SU-DHL-6 (cell line): ENCODE data around the gene PDCD1.

Source experiments
- H2AFZ ChIP-seq: fragments of 200-600 bp; sonication (generic); 2 replicates; pipeline ENCODE4 v1.6.1; 2014; ENCODE audit warnings: low read depth, mild to moderate bottlenecking, moderate library complexity, mixed read lengths, antibody characterized with exemption, low read length; ENCODE audit not compliant: severe bottlenecking
- H3F3A ChIP-seq: fragments of 200-600 bp; shearing (Covaris generic); 2 replicates; pipeline ENCODE4 v1.6.0; 2016; ENCODE audit warnings: antibody characterized with exemption, mild to moderate bottlenecking; ENCODE audit not compliant: insufficient read depth
- H3K27ac ChIP-seq: fragments of 200-600 bp; sonication (generic); 2 replicates; pipeline ENCODE4 v1.5.1; 2016; ENCODE audit warnings: low read depth, mild to moderate bottlenecking, low read length, moderate library complexity, mixed read lengths
- H3K27me3 ChIP-seq: fragments of 200-600 bp; sonication (generic), shearing (Covaris generic); 2 replicates; pipeline ENCODE4 v1.6.0; 2014; ENCODE audit warnings: mild to moderate bottlenecking, low read length
- H3K36me3 ChIP-seq: fragments of 200-600 bp; sonication (generic); 2 replicates; pipeline ENCODE4 v1.6.1; 2014; ENCODE audit warnings: mild to moderate bottlenecking, low read length, mixed read lengths
- H3K4me2 ChIP-seq: fragments of 300-600, 200-600 bp; shearing (Covaris generic), sonication (generic); 2 replicates; pipeline ENCODE4 v1.6.0; 2014; ENCODE audit warnings: low read length, low read depth, mild to moderate bottlenecking; ENCODE audit not compliant: poor library complexity, severe bottlenecking
- H3K4me3 ChIP-seq: fragments of 200-600 bp; sonication (generic); 2 replicates; pipeline ENCODE4 v1.5.1; 2014; ENCODE audit warnings: antibody characterized with exemption, low read length, mild to moderate bottlenecking, mixed read lengths; ENCODE audit not compliant: insufficient read depth, poor library complexity, severe bottlenecking
- H3K79me2 ChIP-seq: fragments of 200-600 bp; sonication (generic); 2 replicates; pipeline ENCODE4 v1.6.1; 2014; ENCODE audit warnings: mild to moderate bottlenecking, low read length, moderate library complexity; ENCODE audit not compliant: insufficient read depth
- H3K9ac ChIP-seq: fragments of 200-600 bp; sonication (generic); 2 replicates; pipeline ENCODE4 v1.7.0; 2014; ENCODE audit warnings: mild to moderate bottlenecking, low read length
- H3K9me2 ChIP-seq: fragments of 200-600 bp; sonication (generic); replicated peaks from 2 replicates; pipeline ENCODE4 v1.6.1; 2014; ENCODE audit warnings: low read length; ENCODE audit not compliant: insufficient read depth
- H3K9me3 ChIP-seq: fragments of 200-600 bp; sonication (generic); 2 replicates; pipeline ENCODE4 v1.6.1; 2014; ENCODE audit warnings: low read length, mixed read lengths; ENCODE audit not compliant: insufficient read depth
- H4K20me1 ChIP-seq: fragments of 200-600 bp; sonication (generic); 2 replicates; pipeline ENCODE4 v1.6.1; 2014; ENCODE audit warnings: low read depth, mild to moderate bottlenecking, antibody characterized with exemption, low read length, moderate library complexity, mixed read lengths
- CTCF ChIP-seq: fragments of 200-600 bp; sonication (generic); IDR thresholded peaks from one replicate; pipeline ENCODE4 v1.5.1; 2017; ENCODE audit warnings: antibody characterized with exemption, mild to moderate bottlenecking, low read length, moderate library complexity; ENCODE audit not compliant: insufficient read depth, poor library complexity, severe bottlenecking
- EZH2phosphoT487 ChIP-seq: fragments of 200-600 bp; sonication (generic), shearing (Covaris generic); conservative IDR thresholded peaks from 2 replicates; pipeline ENCODE4 v1.6.1; 2018; ENCODE audit warnings: mild to moderate bottlenecking, antibody characterized with exemption, low read length, moderate library complexity, mixed read lengths

Gene PDCD1

GRCh38 chr2:241872313-241872642, 13.6 kb upstream of the PDCD1 start:
- H3K4me3 ChIP-seq = no peak overlapping the region
- no peak overlapping the region for H3K27ac ChIP-seq
- H3K9ac ChIP-seq = no peak overlapping the region
- no peaks in the 10 kb centered on the region for H4K20me1 ChIP-seq
- H3K79me2 ChIP-seq = no peaks in the 10 kb centered on the region
- H3K27me3 ChIP-seq = no peaks in the 10 kb centered on the region
- TF ChIP-seq CTCF = no peak
- TF ChIP-seq EZH2phosphoT487 = no peak
- no peaks in the 10 kb centered on the region for H3K9me3 ChIP-seq
- no peak overlapping the region for H3K4me2 ChIP-seq
- no peaks in the 10 kb centered on the region for H3K36me3 ChIP-seq
- H2AFZ ChIP-seq = no peak overlapping the region
- H3K9me2 ChIP-seq = no peaks in the 10 kb centered on the region
- peaks cover 7% of the 10 kb centered on the region; the same call in 1 of the 2 replicates for H3F3A ChIP-seq

GRCh38 chr2:241871538-241872312, 13.0 kb upstream of the PDCD1 start:
- H3K27me3 ChIP-seq = no peaks in the 10 kb centered on the region
- no peaks in the 10 kb centered on the region for H3K79me2 ChIP-seq
- H4K20me1 ChIP-seq = no peaks in the 10 kb centered on the region
- H3F3A ChIP-seq = peaks cover 7% of the 10 kb centered on the region; the same call in 1 of the 2 replicates
- H3K27ac ChIP-seq = no peak overlapping the region
- no peak overlapping the region for H3K4me3 ChIP-seq
- H3K9me2 ChIP-seq = no peaks in the 10 kb centered on the region
- H3K9ac ChIP-seq = no peak overlapping the region
- no peaks in the 10 kb centered on the region for H3K36me3 ChIP-seq
- TF ChIP-seq EZH2phosphoT487 = no peak
- no peak for TF ChIP-seq CTCF
- no peak overlapping the region for H3K4me2 ChIP-seq
- no peak overlapping the region for H2AFZ ChIP-seq
- no peaks in the 10 kb centered on the region for H3K9me3 ChIP-seq

DNA sequence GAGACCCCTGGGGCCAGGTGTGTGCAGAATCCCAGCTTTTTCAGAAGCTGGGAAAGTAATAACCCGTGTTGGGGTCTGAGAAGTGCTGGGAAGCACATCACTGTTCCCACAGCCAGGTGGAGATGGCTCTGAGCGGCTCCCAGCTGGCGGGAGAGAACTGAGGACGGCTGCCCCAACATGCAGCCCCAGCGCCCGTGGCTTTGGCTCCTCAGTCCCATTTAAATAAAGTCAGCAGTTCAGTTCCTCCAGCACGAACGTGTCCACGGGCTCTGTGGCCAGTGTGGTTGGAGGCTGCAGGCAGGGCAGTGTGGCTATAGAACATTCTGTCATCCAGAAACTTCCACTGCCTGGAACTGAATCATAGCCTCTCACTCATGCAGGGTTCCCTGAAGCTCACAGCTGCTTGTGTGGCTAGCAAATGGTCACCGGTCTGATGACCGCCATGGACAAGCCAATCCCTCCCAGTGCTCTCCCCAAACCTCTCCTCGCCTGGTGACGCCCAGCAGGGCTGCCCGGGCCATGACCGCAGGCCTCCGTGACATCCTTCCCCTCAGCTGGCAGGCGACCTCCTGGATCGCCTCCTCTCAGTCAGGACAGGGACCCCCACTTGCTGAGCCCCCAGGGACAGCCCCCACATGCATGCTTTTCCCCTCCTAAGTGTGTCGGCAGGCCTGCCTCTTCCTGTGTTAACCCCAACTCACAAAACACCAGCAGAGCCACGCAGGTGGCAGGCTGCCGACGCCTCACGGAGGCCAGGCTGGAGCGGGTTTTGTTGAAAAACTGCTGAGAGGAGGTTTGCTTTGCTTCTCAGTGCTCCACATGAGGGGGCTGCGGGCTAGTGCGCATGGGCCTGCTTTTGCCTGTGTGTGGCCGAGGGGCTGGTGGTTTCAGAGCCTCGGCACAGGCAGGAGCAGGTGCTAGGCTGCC, 12.2 kb upstream of the PDCD1 start:
- Histone ChIP-seq H3K4me3 (no peak overlapping the region), H3K4me2 (no peak overlapping the region), H3K27me3 (no peaks in the 10 kb centered on the region), H3K9me3 (no peaks in the 10 kb centered on the region), H3K9me2 (no peaks in the 10 kb centered on the region), H3K27ac (no peak overlapping the region), H4K20me1 (no peaks in the 10 kb centered on the region), H2AFZ (no peak overlapping the region), H3K36me3 (no peaks in the 10 kb centered on the region), H3K9ac (no peak overlapping the region), H3F3A (peaks cover 7% of the 10 kb centered on the region; the same call in 1 of the 2 replicates), H3K79me2 (no peaks in the 10 kb centered on the region)
- TF ChIP-seq CTCF (no peak), EZH2phosphoT487 (no peak)
